IPS-18c (cell line): Measurements from ENCODE around the gene PRDM12.

Source experiments
- H3K4me3 ChIP-seq: 2 replicates; pipeline ENCODE4 v1.7.0; 2013; ENCODE audit warnings: low read depth, mild to moderate bottlenecking, low read length, moderate library complexity; ENCODE audit not compliant: insufficient read depth
- H3K9me3 ChIP-seq: one replicate; pipeline ENCODE4 v1.6.1; 2013; ENCODE audit warnings: mild to moderate bottlenecking, low read length, moderate library complexity; ENCODE audit not compliant: control insufficient read depth, insufficient read depth

PRDM12 gene

DNA sequence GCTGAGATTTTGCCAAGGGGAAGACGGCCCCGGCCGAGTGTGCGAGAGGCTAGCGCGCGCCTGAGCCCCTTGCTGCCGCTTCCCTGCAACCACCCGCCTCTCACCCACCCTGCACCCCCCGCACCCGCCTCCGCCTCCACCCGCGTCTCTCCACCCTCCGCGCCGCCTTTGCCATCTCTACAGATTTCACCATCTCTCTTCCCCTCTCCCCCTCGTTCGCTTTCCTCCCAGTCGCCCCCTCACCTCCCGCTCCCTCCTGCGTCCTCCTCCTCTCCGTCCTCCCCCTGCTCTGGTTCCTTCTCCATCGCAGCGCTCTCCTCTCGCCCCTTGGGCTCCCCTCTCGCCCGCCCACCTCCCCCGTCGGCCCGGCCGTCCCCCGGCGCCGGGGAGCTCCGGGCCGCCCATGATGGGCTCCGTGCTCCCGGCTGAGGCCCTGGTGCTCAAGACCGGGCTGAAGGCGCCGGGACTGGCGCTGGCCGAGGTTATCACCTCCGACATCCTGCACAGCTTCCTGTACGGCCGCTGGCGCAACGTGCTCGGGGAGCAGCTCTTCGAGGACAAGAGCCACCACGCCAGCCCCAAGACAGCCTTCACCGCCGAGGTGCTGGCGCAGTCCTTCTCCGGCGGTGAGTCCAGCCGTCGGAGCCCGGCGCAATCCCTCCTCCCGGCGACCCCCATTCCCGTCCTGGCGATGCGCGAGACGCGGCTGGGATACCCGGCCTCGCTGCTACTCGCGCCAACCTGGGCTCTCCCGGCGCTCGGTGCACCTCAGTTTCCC is at the start of gene PRDM12:
Gene PRDM12, plus strand, starts transcription at position 344 of the 778 bp plus-strand sequence. Its CDS starts 60 bp downstream, at position 404.
- Histone ChIP-seq H3K9me3 (peaks cover 4% of the 10 kb centered on the region), H3K4me3 (peak within 1 kb of the TSS; percentile 40)

DNA sequence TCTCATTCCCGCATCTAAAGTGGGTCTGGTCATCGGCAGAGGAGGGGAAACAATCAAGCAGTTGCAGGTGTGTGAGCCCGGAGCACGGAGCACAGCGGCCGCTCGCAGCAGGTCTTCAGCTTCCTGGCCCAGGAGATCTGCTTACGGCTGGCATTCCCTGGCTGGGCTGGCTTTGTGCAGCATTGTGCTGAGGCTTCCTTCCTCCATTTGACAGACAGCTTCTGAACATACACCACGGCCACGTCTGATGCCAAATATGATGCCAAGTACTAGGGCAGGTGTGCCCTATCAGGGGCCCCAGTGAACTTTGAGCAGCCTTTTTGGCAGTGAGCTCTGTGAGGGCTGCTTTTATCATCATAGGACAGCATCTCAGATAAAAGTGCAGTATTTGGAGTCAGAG is 47.9 kb upstream of the PRDM12 start:
- Histone ChIP-seq H3K9me3 (no peaks in the 10 kb centered on the region), H3K4me3 (no peak overlapping the region)

DNA sequence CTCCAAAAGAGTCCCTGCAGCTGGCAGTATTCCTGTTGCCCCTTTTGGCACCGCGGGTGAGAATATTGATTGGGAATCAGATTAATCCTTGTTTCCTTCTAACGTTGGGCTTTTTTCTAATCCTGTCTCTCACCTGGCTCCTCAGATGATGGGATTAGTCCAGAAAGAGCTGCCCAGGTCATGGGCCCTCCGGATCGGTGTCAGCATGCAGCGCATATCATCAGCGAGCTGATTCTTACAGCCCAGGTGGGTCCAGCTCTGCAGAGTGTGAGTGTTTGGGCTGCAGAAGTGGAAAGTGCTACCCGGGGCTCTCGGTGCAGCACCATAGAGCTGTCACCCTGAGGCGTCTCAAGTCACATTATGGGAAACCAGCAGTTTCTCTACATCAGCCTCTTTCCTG is 40.9 kb upstream of the PRDM12 start:
- H3K9me3 ChIP-seq, result no peaks in the 10 kb centered on the region
- no peak overlapping the region for H3K4me3 ChIP-seq

DNA sequence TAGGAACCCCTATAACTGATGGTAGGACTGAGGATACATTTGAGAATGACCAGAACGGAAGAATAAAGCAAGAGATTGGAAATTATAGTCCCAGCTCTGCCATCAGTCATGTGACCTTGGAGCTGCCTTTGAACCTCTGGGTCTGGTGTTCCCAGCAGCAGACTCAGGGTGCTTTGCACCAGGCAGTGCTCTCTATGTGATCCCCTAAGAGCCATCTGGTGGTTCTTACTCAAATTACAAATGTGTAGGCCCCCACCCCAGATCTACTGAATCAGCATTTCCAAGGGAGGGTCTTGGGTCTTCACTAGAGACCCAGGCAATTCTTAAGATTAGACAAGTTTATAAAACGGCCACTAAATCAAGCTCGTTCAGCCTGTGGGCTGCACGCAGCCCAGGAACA is 40.2 kb upstream of the PRDM12 start:
- H3K9me3 ChIP-seq, result no peaks in the 10 kb centered on the region
- H3K4me3 ChIP-seq, result no peak overlapping the region

DNA sequence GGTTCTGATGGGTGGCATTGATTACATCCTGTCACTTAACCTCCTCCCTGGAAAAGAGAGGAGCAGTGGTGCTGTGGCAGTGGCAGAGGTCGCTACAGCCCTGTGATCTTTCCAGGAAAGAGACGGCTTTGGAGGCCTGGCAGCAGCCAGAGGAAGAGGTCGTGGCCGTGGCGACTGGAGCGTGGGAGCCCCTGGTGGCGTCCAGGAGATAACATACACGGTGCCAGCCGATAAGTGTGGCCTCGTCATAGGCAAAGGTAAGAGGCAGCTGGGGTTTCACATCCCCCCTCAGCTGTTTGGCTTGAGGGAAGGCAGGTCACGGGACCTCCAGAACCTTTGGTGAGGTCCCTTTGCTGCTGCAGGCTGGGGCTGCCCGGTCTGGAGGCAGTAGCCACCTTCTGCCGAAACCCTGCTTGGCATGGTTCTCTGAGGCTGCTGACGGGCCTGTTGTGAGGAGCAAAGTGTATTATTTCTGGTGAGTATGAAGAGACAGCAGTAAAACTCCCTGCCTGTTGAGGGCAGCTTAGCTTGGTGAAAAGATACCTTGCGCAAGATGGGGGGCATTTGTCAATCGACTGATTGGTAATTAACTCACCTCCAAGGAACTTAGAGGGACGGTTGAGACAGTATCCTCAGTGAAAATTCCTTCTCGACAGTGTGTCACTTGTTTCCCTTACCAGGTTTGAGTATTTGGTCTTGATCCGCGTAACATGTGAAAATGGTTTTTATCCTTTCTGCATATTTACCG is 38.0 kb upstream of the PRDM12 start:
- Histone ChIP-seq H3K4me3 (no peak overlapping the region), H3K9me3 (no peaks in the 10 kb centered on the region)

DNA sequence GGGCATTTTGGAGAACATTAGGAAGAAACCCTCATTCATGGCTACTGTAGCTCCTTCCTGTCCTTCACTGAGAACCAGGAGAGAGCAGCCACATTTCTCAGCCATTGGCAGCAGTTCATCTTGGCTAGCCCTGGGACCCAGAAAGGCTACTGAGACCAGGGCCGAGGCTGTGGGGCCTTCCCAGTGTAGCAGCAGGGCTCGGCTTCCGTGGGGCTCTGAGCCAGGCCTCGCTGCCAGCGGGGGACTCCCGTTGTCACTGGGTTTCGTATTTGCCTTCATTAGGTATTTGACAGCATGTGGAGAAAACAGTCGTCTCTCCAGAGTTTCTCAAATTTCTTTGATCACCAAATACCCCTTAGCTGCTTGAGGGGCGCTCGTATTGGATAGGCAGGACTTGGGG is 37.3 kb upstream of the PRDM12 start:
- Histone ChIP-seq H3K4me3 (no peak overlapping the region), H3K9me3 (no peaks in the 10 kb centered on the region)

DNA sequence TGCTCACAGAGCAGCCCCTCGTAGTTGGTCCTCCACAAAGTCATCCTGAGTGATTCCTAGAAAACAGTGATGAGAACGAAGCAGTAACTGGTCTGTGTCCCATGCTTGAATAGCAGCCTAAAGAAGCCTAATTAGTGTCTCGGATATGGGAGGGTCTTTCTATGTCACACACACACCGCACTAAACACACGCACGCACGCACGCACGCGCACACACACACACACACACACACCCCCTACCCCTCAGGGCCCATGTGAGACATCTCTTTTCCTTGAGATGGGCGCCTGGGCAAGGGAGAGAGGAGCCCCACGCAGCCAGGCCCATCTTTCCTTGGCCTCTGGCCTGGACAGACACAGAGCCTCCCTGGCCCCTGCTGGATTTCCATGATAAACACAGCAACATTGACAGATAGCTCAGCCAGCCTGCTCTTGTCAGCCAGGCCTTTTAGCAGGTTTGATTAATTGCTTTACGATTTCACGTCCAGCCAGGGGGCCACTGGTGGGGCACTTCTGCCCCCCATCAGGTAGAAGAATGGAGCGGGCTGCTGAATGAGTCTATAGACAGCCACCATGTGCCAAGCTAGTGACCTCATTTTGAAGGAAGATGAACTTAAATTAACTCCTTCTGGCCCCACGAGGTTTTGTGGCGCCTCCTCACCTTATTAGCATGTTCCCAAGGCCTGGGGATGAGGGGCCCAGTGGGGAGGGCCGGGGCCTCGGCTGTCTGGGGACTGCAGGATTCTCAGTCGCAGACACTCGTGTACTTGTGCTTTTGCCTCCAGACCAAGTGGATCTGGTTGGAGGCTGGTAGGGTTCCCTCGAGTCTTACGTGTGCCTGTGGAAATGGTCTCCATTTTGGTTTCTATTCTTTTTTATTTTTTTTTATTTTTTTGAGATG is 36.2 kb upstream of the PRDM12 start:
- no peaks in the 10 kb centered on the region for H3K9me3 ChIP-seq
- no peak overlapping the region for H3K4me3 ChIP-seq

DNA sequence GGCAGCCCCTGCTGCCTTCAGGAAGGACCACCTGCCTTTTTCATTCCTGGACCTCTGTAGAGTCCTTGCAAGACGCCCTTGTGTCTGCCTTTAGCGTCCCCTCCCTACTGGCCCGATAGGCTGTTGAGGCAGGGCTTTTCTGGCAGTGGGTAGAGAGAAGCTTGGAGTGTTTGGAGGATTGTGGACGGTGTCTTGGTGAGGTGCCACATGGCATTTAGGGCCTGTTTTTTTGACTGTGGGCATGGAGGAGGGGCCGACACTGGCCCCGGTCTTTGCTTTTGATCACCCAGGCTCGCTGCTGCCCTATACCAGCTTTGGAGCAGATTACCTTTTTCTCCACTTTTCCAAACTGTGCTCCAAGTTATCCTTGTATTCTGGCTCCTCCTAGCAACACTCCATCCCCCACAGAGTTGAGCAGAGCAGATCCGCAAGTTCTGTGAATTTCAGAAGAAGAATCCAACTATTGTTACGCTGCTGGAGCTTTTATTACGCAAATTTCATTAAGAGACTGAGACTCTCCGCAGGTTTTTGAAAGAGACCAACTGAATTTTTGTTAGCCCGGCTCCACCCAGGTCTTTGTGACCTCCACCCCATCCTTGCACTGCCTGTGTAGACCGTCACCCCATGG is 34.8 kb upstream of the PRDM12 start:
- no peaks in the 10 kb centered on the region for H3K9me3 ChIP-seq
- peak overlapping the region; percentile 20 for H3K4me3 ChIP-seq

DNA sequence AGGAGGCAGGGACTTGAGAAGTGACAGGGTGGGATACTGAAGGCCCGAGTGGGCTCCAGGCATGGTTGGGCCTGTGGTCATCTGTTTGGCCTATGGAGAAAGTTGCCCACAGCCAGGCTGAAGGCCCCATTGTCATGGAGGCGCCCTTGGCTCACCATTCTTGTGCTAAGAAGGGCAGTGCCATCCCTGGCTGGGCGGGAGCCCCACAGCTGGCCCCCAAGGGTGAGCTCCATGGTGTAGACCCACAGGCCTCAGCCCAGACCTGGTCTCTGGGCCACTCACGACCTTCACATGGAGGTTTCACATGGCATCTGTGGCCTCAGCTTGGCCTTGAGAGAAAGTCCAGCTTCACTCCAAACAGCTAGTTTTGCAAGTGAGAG is 34.3 kb upstream of the PRDM12 start:
- Histone ChIP-seq H3K4me3 (peak overlapping the region; percentile 20; the same call in 1 of the 2 replicates), H3K9me3 (no peaks in the 10 kb centered on the region)

DNA sequence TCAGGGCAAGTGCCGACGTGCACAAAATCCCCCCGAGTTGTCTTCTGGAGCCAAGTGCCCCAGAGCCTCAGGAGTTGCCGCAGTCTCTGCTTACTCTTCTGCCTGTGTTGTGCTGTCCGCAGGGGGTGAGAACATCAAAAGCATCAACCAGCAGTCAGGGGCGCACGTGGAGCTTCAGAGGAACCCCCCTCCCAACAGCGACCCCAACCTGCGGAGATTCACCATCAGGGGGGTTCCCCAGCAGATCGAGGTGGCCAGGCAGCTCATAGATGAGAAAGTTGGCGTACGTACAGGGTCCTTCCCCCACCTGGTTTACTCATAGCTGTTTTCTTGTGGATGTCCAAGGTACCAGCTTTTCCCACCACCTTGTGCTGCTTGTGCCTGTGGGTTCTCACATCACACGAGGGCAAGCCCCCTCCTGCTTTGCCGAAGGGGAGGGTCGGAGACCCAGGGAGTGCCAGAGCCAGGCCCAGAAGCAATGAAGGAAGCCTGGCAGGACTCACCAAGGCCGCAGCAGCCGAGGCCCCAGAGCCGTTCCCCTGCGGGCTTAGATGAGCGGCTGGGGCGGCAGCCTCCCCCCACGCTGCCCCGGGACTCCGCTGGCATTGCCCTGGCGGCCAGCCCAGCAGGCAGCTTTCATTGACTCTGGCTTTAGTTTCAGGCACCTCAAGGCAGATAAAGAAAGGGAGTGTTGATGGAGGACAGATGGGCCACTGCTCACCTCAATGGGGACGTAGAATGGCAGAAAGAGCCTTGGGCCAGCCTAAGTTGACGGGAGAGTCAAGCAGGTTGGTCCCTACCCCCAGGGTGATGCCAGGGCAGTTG is 33.7 kb upstream of the PRDM12 start:
- H3K9me3 ChIP-seq, result no peaks in the 10 kb centered on the region

DNA sequence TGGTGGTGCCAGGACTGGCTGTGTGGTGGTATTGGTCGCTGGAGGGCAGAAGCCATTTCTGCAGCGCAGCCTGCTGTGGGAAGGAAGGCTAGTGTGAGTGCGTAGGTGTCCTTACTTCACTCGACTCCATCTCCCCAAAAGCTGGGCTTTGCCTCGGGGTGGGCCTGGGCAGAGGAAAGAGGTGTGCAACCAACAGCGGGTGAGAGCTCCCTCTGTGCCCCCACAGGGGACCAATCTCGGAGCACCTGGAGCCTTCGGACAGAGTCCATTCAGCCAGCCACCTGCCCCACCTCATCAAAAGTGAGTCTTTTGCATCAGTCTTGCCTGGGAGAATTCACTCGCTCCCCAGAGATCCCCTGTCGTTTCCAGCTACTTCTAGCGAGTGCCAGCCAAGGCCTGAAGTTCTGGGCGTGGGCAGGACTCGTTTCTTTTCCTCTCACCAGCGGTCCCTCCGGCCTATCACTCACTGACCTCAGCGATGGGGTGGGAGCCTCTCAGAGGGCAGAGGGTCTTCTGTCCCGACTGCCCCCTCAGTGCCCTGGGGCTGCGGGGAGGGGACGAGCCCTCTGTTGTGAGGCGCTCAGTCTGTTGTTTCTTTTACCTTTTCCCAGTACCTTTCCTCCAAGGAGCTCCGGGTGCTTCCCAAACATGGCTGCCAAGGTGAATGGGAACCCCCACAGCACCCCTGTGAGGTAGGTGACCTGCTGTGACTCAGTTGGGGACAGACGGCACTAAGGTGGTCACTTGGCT is 32.9 kb upstream of the PRDM12 start:
- no peak overlapping the region for H3K4me3 ChIP-seq
- H3K9me3 ChIP-seq, result no peaks in the 10 kb centered on the region

More for the DNA sequence above, 33.7 kb upstream of the PRDM12 start:
- no peak overlapping the region for H3K4me3 ChIP-seq

DNA sequence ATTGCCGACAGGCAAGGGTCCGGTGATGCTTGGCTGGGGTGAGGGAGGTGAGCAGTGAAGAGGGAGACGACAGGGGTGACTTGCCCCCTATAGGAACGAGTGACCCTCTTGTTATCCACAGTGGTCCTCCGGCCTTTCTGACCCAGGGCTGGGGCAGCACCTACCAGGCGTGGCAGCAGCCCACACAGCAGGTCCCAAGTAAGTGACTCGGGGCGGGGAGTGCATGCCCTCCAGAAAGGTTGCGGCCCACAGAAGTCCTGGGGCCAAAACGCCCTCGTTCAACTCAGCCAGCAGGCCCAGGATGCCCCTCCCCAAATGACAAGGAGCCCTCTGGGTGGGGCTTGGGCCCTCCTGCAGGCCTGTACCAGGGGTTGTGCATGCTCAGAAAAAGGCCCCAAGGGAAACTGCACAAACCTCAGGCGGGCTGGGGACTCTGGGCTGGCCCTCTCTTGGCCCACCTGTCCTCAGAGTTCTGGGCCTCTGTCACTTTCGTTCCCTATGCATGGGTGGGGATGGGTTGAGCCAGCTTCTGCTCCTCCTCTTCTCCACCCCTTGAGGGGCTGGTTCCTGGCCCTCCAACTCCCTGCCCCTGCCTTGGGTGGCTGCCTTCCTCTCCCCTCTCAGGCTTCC is 32.2 kb upstream of the PRDM12 start:
- no peaks in the 10 kb centered on the region for H3K9me3 ChIP-seq
- no peak overlapping the region for H3K4me3 ChIP-seq

DNA sequence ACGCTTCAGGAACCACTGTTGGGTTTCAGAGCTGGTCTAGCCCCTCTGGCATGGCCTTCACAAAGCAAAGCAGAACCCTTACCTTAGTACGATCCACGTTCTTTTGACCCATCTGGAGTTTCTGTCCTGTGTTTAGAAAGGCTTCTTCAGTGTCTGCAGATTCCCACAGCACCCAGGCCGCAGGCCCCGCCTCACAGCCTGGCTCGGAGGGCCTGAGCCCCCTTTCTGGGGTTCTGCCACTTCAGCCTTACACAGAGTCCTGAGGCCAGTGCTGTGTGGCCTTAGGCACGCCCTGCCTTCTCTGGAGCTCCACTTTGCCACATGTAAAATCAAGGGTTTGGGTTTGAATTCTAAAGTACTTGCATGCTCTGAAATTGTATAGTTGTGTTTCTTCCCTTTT is 31.6 kb upstream of the PRDM12 start:
- no peak overlapping the region for H3K4me3 ChIP-seq

DNA sequence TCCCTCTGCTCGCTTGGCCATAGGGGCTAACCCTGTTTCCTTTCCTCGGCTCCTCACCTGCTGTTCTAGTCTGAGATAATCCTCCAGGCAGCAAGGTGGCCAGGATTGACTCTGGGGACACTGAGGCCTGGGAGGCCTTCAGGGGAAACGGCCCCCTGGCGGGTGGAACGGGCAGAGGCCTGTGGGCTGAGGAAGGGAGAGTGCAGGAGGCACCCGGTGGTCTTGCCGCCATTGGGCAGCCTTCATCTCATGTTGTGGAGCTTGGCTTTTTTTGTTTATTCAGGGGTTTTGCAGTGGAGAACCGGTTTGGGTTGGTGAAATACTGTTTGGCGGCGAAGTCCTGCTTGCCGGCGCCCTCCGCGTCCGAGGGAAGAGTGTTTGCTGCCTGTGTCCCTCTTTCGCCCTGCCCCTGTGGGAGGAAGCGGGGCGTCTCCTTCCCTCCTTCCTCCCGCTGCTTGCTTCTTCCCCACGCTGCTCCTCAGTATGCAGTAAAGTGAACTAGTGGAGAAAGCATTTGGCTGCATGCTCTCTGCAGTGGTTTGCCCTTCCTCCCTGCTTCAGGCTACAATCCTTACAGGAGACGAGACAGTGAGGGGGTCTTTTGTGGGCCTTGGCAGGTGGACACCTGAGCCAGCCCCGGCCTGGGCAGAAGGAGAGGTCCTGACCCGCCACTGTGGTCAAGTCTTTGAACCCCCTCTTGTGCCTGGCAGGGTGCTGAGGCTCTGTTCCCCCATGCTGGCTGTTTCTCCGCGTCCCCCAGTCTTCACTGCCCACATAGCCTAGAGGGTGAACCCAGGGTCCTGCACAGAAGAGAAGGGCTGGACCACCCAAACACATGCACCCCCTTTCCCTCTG is 30.8 kb upstream of the PRDM12 start:
- Histone ChIP-seq H3K9me3 (no peaks in the 10 kb centered on the region), H3K4me3 (no peak overlapping the region)

More for the DNA sequence above, 31.6 kb upstream of the PRDM12 start:
- H3K9me3 ChIP-seq, result no peaks in the 10 kb centered on the region
